ENCODE data around the gene PAPPA.

DNA sequence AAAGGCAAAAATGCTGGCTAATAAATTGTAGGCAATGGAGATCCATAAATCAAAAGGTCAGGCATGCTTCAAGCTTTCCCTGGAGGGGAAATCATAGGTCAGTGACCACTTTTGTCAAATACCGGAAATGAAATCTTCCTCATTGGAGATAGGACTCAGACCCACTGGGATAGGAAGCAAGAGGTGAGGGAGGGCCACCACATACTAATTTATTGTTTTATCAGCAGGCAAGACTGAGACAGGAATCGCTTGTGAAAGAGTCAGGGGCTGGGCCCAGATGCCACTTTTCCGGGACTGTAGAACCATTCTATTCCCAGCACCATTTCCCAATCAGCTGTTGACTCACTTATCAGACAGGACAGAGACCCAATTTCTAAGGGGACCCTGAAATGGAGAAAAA is 277.3 kb downstream of the PAPPA start:
- TF ChIP-seq, protein P1, sequence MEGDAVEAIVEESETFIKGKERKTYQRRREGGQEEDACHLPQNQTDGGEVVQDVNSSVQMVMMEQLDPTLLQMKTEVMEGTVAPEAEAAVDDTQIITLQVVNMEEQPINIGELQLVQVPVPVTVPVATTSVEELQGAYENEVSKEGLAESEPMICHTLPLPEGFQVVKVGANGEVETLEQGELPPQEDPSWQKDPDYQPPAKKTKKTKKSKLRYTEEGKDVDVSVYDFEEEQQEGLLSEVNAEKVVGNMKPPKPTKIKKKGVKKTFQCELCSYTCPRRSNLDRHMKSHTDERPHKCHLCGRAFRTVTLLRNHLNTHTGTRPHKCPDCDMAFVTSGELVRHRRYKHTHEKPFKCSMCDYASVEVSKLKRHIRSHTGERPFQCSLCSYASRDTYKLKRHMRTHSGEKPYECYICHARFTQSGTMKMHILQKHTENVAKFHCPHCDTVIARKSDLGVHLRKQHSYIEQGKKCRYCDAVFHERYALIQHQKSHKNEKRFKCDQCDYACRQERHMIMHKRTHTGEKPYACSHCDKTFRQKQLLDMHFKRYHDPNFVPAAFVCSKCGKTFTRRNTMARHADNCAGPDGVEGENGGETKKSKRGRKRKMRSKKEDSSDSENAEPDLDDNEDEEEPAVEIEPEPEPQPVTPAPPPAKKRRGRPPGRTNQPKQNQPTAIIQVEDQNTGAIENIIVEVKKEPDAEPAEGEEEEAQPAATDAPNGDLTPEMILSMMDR (IDR thresholded peaks at IDR 0.05): no peak
- no peak for TF ChIP-seq POLR2A (IDR thresholded peaks at IDR 0.05)
